BLaER1 treated with 17β-estradiol and CSF1 and Interleukin-3, amounts not matched to agents 10 nM and 100 nM (cell line): ENCODE measurements around the gene RTCB.
A peak's percentile ranks its signal among the peaks of the same experiment; 100 is the strongest.
"Not testable (repeated sequence)": the region's sequence is repeated elsewhere in the genome, so short reads cannot be mapped to it uniquely, and the experiment has no call there.

Source experiments
- H3K27ac ChIP-seq, 11 experiments: shearing (Covaris generic); formaldehyde crosslinking; 2 replicates each; pipeline ENCODE4 v1.8.1; 2022
- H3K27me3 ChIP-seq, 11 experiments: shearing (Covaris generic); formaldehyde crosslinking; 2 replicates each; pipeline ENCODE4 v1.8.1; 2022
- H3K36me3 ChIP-seq, 11 experiments: shearing (Covaris generic); formaldehyde crosslinking; 2 replicates each; pipeline ENCODE4 v1.8.1; 2022
- H3K4me1 ChIP-seq, 10 experiments: shearing (Covaris generic); formaldehyde crosslinking; 2 replicates each; pipeline ENCODE4 v1.8.1; 2022
- H3K4me2 ChIP-seq, 11 experiments: shearing (Covaris generic); formaldehyde crosslinking; 2 replicates each; pipeline ENCODE4 v1.8.1; 2022
- H3K4me3 ChIP-seq, 10 experiments: shearing (Covaris generic); formaldehyde crosslinking; 2 replicates each; pipeline ENCODE4 v1.8.1; 2022
- H3K9ac ChIP-seq, 11 experiments: shearing (Covaris generic); formaldehyde crosslinking; 2 replicates each; pipeline ENCODE4 v1.8.1; 2022
- H3K9me3 ChIP-seq, 11 experiments: shearing (Covaris generic); formaldehyde crosslinking; replicated peaks in 1 of 11; 2 replicates each; pipeline ENCODE4 v1.8.1; 2022
- H4K20me1 ChIP-seq, 11 experiments: shearing (Covaris generic); formaldehyde crosslinking; 2 replicates each; pipeline ENCODE4 v1.8.1; 2022
- Cebpa-rat ChIP-seq, 11 experiments: shearing (Covaris generic); IDR thresholded peaks; 2 replicates each; pipeline ENCODE4 v1.8.1; 2022

RTCB gene

GRCh38 chr22:32352681-32353080 is 59.4 kb downstream of the RTCB start:
- Histone ChIP-seq H3K36me3 (no peaks in the 10 kb centered on the region), H3K4me1 (peaks cover 0 to 5% (median 0%) of the 10 kb centered on the region in 10 experiments; a peak in 1 of 20 replicates), H4K20me1 (no peaks in the 10 kb centered on the region), H3K4me3 (no peak overlapping the region), H3K9ac (no peak overlapping the region), H3K27ac (no peak overlapping the region), H3K27me3 (no peaks in the 10 kb centered on the region), H3K9me3 (peaks cover 0 to 29% (median 18%) of the 10 kb centered on the region in 11 experiments; a peak in 17 of 22 replicates), H3K4me2 (no peak overlapping the region)
- no peak for TF ChIP-seq Cebpa-rat (IDR thresholded peaks at IDR 0.05)

- not testable (repeated sequence) for H4K20me1 ChIP-seq, H3K9ac ChIP-seq, H3K36me3 ChIP-seq, H3K4me1 ChIP-seq, H3K4me2 ChIP-seq, H3K27ac ChIP-seq, H3K27me3 ChIP-seq, H3K4me3 ChIP-seq
- H3K9me3 ChIP-seq = peaks cover 0 to 29% (median 18%) of the 10 kb centered on the region in 11 experiments; a peak in 17 of 22 replicates
These were observed 60.2 kb downstream of the RTCB start for GRCh38 chr22:32351875-32352274.

GRCh38 chr22:32348031-32348611 is 63.9 kb downstream of the RTCB start:
- no peak for TF ChIP-seq Cebpa-rat (IDR thresholded peaks at IDR 0.05)
- Histone ChIP-seq H3K36me3 (no peaks in the 10 kb centered on the region), H3K27ac (no peak overlapping the region), H3K9ac (no peak overlapping the region), H3K9me3 (peaks cover 0 to 12% (median 4%) of the 10 kb centered on the region in 11 experiments; a peak in 9 of 22 replicates), H3K27me3 (no peaks in the 10 kb centered on the region), H3K4me3 (no peak overlapping the region), H3K4me2 (no peak overlapping the region), H3K4me1 (no peaks in the 10 kb centered on the region), H4K20me1 (no peaks in the 10 kb centered on the region)

- H4K20me1 ChIP-seq = no peaks in the 10 kb centered on the region
- no peak overlapping the region for H3K4me2 ChIP-seq
- peaks cover 0 to 5% (median 0%) of the 10 kb centered on the region in 11 experiments; a peak in 1 of 22 replicates for H3K9me3 ChIP-seq
- no peak overlapping the region for H3K9ac ChIP-seq
- H3K27me3 ChIP-seq = no peaks in the 10 kb centered on the region
- H3K4me1 ChIP-seq = peaks cover 0 to 7% (median 0%) of the 10 kb centered on the region in 10 experiments; a peak in 1 of 20 replicates
- no peak overlapping the region for H3K27ac ChIP-seq
- H3K4me3 ChIP-seq = no peak overlapping the region
- TF ChIP-seq Cebpa-rat (IDR thresholded peaks at IDR 0.05) = no peak
- no peaks in the 10 kb centered on the region for H3K36me3 ChIP-seq
These were observed 68.1 kb downstream of the RTCB start for GRCh38 chr22:32343941-32344340.

- Histone ChIP-seq H3K4me2 (no peak overlapping the region), H4K20me1 (no peaks in the 10 kb centered on the region), H3K4me1 (peaks cover 0 to 7% (median 0%) of the 10 kb centered on the region in 10 experiments; a peak in 1 of 20 replicates), H3K9ac (no peak overlapping the region), H3K27me3 (no peaks in the 10 kb centered on the region), H3K36me3 (no peaks in the 10 kb centered on the region), H3K4me3 (no peak overlapping the region), H3K27ac (no peak overlapping the region), H3K9me3 (peaks cover 0 to 5% (median 0%) of the 10 kb centered on the region in 11 experiments; a peak in 1 of 22 replicates)
- TF ChIP-seq Cebpa-rat (IDR thresholded peaks at IDR 0.05) = no peak
These were observed 69.1 kb downstream of the RTCB start for GRCh38 chr22:32342977-32343376.

- Histone ChIP-seq H4K20me1 (no peaks in the 10 kb centered on the region), H3K9me3 (peaks cover 0 to 4% (median 0%) of the 10 kb centered on the region in 11 experiments; a peak in 1 of 22 replicates), H3K4me2 (no peak overlapping the region), H3K9ac (no peak overlapping the region), H3K27me3 (no peaks in the 10 kb centered on the region), H3K27ac (no peak overlapping the region), H3K4me3 (no peak overlapping the region), H3K4me1 (peaks cover 0 to 7% (median 0%) of the 10 kb centered on the region in 10 experiments; a peak in 1 of 20 replicates), H3K36me3 (no peaks in the 10 kb centered on the region)
- TF ChIP-seq Cebpa-rat (IDR thresholded peaks at IDR 0.05) = no peak
These were observed 70.8 kb downstream of the RTCB start for GRCh38 chr22:32341122-32341740.

GRCh38 chr22:32340411-32340810 is 71.6 kb downstream of the RTCB start:
- Histone ChIP-seq H3K36me3 (no peaks in the 10 kb centered on the region), H3K27ac (no peak overlapping the region), H3K9me3 (no peaks in the 10 kb centered on the region), H3K4me2 (peak overlapping the region in 1 of 11 experiments; percentile 20; a peak in 1 of 22 replicates), H4K20me1 (no peaks in the 10 kb centered on the region), H3K4me3 (no peak overlapping the region), H3K9ac (no peak overlapping the region), H3K27me3 (no peaks in the 10 kb centered on the region), H3K4me1 (peaks cover 0 to 7% (median 0%) of the 10 kb centered on the region in 10 experiments; a peak in 1 of 20 replicates)
- no peak for TF ChIP-seq Cebpa-rat (IDR thresholded peaks at IDR 0.05)

GRCh38 chr22:32339190-32340012 is 72.6 kb downstream of the RTCB start:
- H3K27ac ChIP-seq = no peak overlapping the region
- peaks cover 0 to 7% (median 0%) of the 10 kb centered on the region in 10 experiments; a peak in 1 of 20 replicates for H3K4me1 ChIP-seq
- no peak overlapping the region for H3K4me2 ChIP-seq
- H4K20me1 ChIP-seq = no peaks in the 10 kb centered on the region
- H3K36me3 ChIP-seq = no peaks in the 10 kb centered on the region
- no peaks in the 10 kb centered on the region for H3K27me3 ChIP-seq
- no peaks in the 10 kb centered on the region for H3K9me3 ChIP-seq
- no peak overlapping the region for H3K9ac ChIP-seq
- no peak for TF ChIP-seq Cebpa-rat (IDR thresholded peaks at IDR 0.05)
- no peak overlapping the region for H3K4me3 ChIP-seq

- no peak overlapping the region for H3K9ac ChIP-seq
- TF ChIP-seq Cebpa-rat (IDR thresholded peaks at IDR 0.05) = no peak
- H3K27ac ChIP-seq = no peak overlapping the region
- H3K27me3 ChIP-seq = no peaks in the 10 kb centered on the region
- H3K36me3 ChIP-seq = no peaks in the 10 kb centered on the region
- no peaks in the 10 kb centered on the region for H3K9me3 ChIP-seq
- H3K4me3 ChIP-seq = no peak overlapping the region
- H4K20me1 ChIP-seq = no peaks in the 10 kb centered on the region
- no peak overlapping the region for H3K4me2 ChIP-seq
- peaks cover 0 to 7% (median 0%) of the 10 kb centered on the region in 10 experiments; a peak in 1 of 20 replicates for H3K4me1 ChIP-seq
These were observed 73.3 kb downstream of the RTCB start for GRCh38 chr22:32338757-32339156.
